Hematopoietic multipotent progenitor cell (in vitro differentiated cells): ENCODE measurements around the gene FOCAD. TPM values are rescaled to one million over a fixed set of nuclear protein-coding genes. Genes with fewer than 3 reads are reported as not detected.
A peak's percentile ranks its signal among the peaks of the same experiment; 100 is the strongest.

Experiments used
- DNase-seq, 3 donors: peaks; one replicate each; pipeline ENCODE4 v3.0.0-alpha.2; 2011 to 2015; ENCODE audit warnings: low read depth in 2 of 3, low spot score in 2 of 3
- total RNA-seq: library from RNA; depleted of rRNA; stranded (reverse); fragments of >200 nt; gene quantifications from one replicate; pipeline ENCODE4 v1.2.3, GENCODE V29; 2012

FOCAD gene
- total RNA-seq, 1 donor = 26.4 TPM

DNA sequence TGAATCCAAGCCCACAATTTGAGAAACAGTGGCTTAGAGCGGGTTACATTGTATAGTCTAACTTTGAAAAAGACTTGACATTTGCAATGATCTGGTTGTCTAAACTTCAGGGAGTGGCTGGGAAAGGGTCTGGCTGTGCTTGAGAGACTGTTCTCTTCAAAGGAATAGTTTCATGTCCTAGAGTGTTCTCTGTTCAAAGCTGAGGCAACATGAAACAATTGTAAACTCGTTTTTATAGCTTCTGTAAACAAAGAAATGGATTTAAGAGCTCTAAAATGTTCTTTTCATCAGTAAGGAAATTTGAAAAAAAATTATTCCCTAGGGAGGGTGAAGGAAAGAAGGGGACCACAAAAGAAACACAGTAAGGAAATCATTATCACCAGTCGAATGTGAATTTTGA is 41.6 kb downstream of the FOCAD start:
- no peak for DNase-seq

DNA sequence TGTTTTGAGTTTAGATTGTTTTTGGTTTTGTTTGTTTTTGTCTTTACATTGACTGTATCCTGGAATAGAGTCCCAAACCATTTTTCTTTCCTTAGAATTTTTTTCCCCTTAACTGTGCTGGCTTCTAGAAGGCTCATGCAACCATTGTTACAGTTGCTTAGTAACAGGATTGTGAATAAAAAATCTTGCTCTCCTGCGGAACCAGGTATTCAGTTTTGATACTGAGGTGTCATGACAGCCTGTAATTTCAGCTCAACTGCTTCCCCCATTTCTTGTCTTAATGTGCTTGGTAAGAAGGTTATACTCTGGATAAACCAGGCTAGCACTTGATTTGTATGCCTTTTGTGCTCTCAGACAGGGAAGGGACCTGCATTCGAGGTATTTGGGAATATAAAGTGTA is 42.1 kb downstream of the FOCAD start:
- peak in 1 of 3 donors; percentile 4 for DNase-seq

DNA sequence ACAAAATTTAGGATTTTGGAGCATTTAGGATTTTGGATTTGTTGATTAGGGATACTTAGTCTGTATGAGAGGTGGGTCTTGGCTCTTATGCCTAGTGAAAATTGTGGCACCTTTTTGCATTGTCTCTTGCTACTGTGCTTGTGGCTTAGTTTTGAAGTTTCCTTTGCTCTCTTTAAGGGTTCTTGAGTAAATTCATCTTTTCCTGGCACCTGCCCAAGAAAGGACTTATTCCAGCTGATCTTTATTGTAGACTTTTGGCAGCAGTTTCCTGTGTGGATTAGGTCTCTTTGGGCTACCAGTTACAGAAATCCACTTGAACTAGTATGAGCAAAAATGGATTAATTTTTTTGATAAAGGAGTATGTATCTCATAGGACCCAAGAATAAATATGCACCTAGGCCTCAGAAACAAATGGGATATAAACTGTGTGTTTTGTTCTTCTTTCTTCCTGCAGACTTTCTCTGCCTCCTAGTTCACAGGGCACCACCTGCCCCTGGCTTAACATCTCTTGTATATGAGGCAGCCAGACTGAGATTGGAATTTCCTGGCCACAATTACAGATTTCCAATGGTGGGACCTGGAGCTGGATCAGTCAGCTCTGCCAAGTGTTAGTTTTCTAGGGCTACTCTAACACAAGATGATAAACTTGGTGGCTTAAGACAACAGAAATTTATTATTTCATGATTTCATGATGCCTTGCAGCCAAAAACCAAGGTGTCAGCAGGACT is 44.6 kb downstream of the FOCAD start:
- peak in 1 of 3 donors; percentile 35 for DNase-seq

DNA sequence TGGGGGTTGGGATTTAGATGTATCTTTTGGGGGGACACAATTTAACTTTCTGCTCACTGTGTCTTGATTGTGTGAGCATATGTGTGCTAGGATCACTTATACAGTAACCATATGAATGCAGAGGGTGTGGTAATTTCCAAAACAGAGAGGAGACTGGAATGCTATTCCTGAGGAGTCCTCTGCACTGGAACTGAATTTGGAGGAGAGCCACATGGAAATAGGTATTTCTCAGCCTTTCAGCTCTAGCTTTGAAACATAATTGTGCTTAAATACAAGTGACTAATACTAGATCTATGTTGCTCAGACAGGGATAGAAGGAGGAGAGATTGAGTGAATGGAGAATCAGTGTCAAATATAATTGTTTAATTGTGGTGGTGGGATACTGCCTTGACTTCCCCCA is 45.5 kb downstream of the FOCAD start:
- no peak for DNase-seq

DNA sequence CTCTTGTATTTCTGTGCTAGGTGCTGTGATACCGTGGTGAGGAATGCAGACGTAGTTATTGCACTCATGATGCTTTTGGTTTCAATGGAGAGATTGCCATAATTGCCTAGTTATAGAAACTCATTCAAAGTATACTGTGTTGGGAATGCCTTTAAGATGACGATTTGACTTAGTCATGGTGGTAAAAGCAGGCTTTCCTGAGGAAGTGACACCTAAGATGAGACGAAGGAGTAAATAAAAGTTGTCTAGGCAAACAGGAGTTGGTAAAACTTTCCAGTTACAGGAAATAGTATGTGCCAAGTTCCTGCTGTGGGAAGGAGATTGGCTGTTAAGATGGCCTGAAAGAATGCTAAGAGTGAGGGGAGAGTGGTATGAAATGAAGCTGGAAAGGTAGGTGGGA is 48.1 kb downstream of the FOCAD start:
- DNase-seq = peak in 2 of 3 donors; percentile 57 to 68

DNA sequence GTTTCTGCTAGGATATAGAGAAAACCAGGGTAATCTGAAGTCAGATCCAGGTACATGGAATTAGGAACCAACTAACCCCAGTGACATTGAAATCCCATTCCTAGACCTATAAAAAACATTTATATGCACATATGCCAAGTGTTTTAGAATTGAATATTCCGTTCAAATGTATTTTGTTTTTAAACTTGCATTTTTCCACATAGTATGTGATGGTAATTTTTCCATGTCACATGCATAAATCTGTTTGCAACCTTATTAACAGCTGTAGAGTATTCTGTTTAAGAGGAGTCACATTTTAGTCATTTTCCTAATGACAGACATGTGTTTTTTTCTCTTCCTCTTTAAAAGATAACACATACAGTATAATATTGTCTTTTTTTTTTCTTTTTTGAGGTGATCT is 50.2 kb downstream of the FOCAD start:
- no peak for DNase-seq

DNA sequence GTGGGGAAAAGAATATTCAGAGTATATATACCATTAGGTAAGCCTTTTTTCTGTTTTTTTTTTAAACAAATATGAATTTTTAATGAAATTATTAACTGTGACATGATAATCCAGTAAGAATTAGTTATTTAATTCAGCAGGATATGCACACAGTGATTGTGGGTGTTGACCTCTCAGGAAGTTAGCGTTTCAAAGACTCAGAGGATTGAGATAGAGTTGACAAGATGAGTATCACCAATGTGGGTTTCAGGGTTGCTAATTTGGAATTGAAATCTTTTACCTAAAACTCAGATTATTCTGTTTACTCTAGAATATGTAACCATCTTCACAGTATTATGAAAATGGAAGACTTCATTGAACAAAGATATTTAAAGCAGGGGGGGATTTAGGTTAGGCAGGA is 56.2 kb downstream of the FOCAD start:
- no peak for DNase-seq

DNA sequence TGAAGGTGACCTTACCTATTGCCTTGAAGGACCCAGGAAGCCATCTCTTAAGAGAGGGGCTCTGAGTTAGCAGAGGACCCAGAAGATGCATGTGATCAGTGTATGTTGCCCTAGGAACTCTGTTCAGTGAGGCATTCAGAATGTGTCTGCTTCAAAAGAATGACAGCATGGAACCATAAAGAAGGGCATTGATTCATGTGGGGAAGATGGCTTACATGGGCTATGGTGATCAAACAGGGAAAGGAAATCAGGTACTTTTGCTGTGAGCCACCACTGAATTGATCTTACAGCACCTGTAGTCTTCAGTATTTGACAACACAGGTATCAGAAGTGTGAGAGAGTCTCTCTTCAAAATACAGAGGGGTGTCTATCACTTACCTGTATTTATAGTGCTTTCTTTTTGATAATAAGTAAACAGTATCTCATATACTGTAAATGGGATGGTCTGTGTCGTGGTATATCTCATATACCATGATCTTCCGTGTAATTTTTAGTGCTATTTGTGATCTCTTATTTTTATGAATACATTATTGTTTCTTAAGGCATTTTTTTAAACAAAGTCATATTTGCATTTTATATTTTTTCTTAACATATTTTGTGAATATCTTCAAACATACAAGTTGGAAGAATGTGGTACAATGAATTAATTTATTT is 57.0 kb downstream of the FOCAD start:
- DNase-seq = no peak

DNA sequence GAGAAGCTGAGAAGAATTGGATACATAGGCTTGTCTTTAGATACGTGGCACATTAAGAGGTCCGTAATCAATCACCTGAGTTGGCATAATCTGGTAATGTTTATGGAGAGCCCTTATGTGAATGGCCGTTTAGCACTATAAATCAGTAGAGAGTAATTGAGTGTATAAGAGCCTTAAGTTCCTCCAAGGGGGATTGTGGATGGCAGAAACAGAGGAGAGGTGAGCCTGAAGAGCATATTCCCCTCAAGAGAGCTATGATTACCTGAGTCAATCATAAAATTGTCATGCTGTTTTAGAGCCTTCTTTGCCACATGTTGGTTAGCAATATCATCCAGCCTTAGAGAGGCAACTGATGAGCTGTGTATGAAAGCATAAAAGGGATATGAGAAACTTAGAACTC is 58.8 kb downstream of the FOCAD start:
- no peak for DNase-seq

DNA sequence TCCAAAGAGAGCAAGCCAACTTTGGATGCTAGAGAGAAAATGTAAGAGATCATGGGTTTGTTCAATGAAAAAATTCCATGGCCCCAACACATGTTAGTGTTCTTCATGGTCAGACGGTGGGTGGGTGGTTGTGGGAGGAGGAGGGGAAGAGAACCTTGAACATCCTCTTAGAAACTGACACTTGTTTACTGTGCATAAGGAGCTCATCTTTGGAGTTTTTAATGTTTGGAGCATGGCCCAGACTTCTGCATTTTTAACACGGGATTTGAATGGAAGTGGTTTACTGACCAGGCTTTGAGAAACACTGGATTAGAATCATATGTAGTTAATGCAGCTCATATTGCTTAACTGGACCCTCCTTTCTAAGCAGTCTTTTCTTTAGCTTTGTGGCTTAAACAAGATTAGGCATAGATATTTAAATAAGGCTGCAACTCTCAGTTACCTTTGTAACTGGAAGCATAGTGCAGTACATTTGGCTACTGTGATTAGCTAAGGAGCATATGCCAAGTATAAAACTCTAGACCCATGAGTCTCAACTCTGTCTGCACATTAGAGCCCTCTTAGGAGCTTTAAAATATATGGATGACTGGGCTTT is 60.1 kb downstream of the FOCAD start:
- no peak for DNase-seq

DNA sequence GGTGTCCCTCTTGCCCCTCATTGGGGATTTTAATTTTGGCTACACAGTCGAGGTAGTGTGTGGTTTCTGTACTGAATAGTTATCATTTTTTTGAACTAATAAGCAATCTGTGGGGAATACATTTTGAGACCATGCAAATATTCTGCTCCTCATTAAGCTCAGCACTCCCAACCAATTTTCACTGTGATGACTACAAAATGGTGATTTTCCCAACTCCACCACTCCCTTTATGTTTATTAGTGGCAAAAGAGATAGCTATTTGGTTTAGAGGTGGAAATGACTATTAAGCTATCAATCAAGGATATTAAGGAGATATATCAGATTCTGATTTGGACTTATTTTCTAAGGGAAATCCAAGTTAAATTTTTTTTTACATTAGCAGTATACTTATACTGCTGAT is 62.9 kb downstream of the FOCAD start:
- no peak for DNase-seq

DNA sequence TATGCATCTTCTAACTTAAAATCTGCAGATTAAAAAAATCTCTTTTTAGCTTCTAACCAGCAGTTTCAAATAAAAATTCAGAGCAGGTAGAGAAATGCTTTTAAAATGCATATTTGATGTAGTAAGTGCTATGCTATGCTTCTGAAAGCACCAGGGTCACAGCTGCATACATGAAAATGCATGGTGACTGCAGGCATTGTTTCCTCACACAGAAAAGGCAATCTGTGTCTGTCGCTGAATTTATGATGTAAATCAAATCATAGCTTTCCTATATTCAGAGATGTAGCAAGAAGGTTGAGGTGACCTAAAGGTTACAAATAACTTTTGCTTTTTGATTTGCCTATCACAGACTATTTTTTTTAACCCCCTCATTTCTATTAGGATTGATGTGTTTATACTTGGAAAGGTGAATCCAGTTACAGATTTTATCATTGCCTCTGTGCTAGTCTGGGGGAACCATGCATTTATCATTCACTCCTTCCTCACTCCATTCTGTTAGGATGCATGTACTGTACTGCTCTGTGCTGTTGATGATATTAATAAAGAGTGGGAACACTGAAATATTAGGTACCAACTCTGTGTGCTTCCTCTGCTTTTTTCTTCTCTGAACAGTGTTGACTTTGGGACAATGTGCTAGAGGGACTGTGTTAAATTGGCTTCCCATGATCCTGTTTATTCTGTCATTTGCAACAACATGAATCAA is 65.6 kb downstream of the FOCAD start:
- no peak for DNase-seq

DNA sequence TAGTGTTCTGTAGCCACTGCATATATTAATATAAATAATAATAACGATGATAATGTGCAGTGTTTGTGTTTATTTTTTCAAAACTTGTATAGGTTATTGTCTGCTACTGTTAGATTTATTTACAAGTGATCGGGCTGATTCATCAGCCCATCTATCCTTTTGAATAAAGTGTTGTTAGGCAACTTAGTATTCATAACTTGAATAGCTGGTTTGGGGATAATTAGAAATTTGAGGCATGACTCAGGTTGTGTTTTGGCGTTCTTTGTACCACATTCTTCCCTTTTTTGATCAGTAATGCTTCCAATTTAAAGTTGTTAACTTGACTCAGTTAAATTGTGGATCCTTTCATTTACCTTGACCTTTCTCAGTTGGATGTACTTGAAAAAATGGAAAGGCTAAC is 69.7 kb downstream of the FOCAD start:
- no peak for DNase-seq

DNA sequence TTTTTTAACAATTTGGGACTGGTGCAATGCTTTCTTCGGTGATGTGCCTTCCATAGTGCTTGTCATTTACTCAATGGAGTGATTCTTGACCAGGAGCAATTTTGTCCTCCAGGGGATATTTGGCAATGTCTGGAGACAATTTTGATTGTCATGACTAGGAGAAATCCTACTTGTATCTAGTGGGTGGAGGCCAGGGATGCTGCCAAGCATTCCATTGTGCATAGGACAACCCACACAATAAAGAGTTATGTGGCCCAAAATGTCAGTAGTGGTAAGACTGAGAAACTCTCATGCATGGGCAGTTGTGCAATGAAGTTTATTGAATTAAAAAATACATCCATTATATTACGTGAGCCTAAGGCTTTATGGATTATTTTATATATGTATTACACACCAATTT is 70.5 kb downstream of the FOCAD start:
- DNase-seq = no peak

DNA sequence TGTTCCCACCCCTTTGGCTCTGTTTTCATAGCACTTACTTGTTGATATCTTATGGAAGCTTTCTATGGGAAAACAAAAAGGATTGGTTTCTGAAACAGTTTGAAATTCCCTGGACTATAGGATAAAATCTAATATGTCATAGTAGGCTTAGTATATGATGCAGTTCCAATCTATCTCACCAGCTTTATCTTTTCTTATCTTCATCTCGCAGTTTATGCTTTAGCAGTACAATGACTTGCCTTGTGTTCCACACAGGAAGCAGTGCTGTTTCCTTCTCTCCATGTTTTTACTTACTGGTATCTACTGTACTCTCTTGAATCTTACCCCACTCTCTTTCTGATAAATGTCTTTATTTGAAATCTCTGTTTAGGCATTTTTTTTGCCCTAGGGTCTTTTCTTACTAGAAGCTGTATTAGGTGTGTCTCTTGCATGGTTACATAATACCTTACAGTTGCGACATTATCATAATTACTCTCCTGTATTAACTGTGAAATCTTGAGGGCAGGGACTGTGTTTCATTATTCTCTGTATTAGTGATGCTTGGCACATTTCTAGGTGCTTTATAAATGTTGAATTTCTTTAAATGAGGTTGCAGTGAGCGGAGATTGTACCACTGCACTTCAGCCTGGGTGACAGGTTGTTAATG is 76.3 kb downstream of the FOCAD start:
- DNase-seq = peak in 2 of 3 donors; percentile 44 to 84

DNA sequence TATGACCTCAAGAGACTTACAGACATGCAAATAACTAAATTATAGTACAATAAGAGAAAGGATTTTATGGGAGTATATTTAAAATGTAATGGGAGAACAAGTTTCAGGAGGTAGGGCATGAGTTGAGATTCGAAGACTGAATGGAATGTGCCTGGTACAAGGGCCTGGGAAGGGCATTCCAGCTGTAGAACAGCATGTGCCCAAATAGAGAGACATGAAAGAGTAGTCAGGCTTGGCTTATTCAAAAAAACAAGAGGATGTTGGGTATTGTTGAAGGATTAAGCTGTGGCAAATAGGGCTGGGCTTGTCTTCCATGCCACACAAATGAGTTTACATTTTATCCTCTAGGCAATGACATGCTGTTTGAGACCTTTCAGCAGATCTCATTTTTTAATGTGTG is 86.9 kb downstream of the FOCAD start:
- DNase-seq = no peak

DNA sequence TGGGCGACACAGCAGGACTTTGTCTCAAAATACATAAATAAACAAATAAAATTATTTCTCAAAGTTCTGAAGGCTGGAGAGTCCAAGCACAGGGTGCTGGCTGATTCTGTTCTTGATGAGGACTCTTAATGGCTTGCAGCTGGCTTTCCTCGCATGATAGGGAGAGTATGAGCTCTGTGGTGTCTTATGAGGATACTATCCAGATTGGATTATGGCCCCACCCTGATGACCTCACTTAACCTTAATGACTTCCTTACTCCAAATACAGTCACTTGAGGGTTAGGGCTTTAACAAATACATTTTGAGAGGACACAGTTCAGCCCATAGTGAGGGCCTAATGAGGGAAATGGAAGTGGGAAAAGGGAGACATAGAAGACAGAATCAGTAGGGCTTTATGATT is 87.7 kb downstream of the FOCAD start:
- DNase-seq = no peak

DNA sequence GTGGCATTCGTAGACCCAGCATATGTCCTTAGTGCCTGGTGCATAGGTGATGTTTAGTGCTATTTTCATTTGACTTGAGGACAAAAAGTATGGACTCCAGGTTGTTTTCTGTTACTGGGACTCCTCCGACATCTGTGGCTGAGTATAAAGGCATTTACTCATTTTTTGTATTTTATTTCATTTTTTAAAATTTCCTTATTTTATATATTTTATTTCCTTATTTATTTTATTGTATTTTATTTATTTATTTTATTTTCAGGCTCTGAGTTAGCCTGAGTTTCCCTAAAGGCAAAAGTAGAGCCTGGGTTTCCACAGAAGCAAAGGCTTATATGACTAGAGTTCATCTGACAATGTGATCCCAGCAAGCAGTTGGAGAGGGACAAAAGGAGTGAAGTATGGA is 91.6 kb downstream of the FOCAD start:
- DNase-seq = no peak

DNA sequence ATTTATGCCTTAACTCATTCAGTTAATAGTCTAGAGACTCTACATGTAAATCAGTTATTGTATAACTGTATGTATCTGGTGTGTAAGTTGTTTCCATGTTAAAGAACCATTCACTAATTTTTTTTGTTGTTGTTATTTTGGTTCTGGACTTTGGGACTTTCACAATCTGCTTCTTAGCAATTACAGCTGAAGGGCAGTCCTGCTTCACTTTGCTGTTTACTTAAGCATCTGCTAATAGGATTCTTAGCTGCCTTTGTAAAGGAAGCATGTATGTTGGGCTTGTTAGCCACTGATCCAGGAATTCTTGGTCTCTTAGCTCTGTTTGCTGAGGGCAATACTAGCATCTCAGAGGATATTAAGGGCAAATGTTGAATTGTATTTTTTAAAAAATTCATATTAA is 97.0 kb downstream of the FOCAD start:
- DNase-seq = no peak

DNA sequence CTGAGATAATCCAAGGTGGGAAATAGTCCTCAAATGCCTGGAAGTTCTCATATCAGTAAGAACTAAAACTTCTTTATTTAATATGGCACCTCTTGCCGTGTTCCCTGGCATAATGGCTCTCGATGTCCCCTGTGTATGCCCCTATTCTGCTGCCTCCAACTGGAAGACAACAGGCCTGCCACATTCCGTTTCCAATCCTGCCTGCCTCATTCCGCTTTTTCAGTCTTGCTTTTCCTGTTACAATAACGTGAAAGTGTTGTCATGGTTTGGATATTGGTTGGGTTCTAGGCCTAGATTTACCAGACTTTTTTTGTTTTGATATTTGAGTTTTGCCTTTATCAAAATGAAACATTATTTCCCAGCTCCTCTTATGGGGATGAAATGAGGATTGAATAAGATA is 98.2 kb downstream of the FOCAD start:
- no peak for DNase-seq
